HEK293 (cell line): ENCODE results near the gene BCAS3.

Experiments
- CTCF ChIA-PET: fragments of 350-600 bp; formaldehyde crosslinking; extraction: SDS; loops from one replicate; lab custom pipeline; 2021; ENCODE audit warnings: antibody characterized with exemption; lab: Yijun Ruan, JAX
- POLR2A ChIA-PET: fragments of 300-600 bp; formaldehyde crosslinking; extraction: SDS; loops from one replicate; lab custom pipeline; 2020; ENCODE audit warnings: antibody characterized with exemption, inconsistent platforms; lab: Yijun Ruan, JAX
- H3K27ac ChIP-seq: fragments of 200-500 bp; sonication (Bioruptor generic); 2 replicates; pipeline ENCODE4 v1.5.1; 2014; ENCODE audit warnings: low read depth, low read length, control low read depth, inconsistent platforms; ENCODE audit errors: extremely low read depth
- H3K36me3 ChIP-seq, 2 experiments: fragments of 200-500 bp in 1 of 2; sonication (Bioruptor generic) in 1 of 2; 1 replicate in 1 of 2; 2 replicates in 1 of 2; pipeline ENCODE4 v1.5.1; 2014 to 2017; ENCODE audit warnings: inconsistent platforms in 2 of 2, low read length in 2 of 2; ENCODE audit not compliant: control insufficient read depth in 2 of 2, insufficient read depth in 1 of 2
- H3K4me1 ChIP-seq: fragments of 200-500 bp; sonication (Bioruptor generic); 2 replicates; pipeline ENCODE4 v1.5.1; 2014; ENCODE audit warnings: mild to moderate bottlenecking, low read length, inconsistent platforms; ENCODE audit not compliant: control insufficient read depth, insufficient read depth
- H3K4me3 ChIP-seq: 2 replicates; pipeline ENCODE4 v1.5.1; 2011; ENCODE audit warnings: low read depth, mild to moderate bottlenecking, control low read depth, low read length, moderate library complexity
- H3K9me3 ChIP-seq: fragments of 200-500 bp; sonication (Bioruptor generic); 2 replicates; pipeline ENCODE4 v1.5.1; 2014; ENCODE audit warnings: low read depth, low read length, inconsistent platforms; ENCODE audit not compliant: control insufficient read depth, insufficient read depth
- GLI4 ChIP-seq: fragments of 450-650 bp; formaldehyde crosslinking; IDR thresholded peaks from 2 replicates; pipeline ENCODE4 v1.5.1; 2016; ENCODE audit warnings: missing biosample characterization, missing genetic modification characterization
- OSR2 ChIP-seq: fragments of 450-650 bp; formaldehyde crosslinking; IDR thresholded peaks from 2 replicates; pipeline ENCODE4 v1.5.1; 2016; ENCODE audit warnings: missing biosample characterization, missing genetic modification characterization
- SETDB1 ChIP-seq: IDR thresholded peaks from one replicate; pipeline ENCODE4 v1.6.1; 2017; ENCODE audit warnings: mild to moderate bottlenecking, low read length, moderate library complexity, mixed read lengths; ENCODE audit not compliant: insufficient read length
- SP3 ChIP-seq: fragments of 450-650 bp; formaldehyde crosslinking; IDR thresholded peaks from 2 replicates; pipeline ENCODE4 v1.5.1; 2016; ENCODE audit warnings: missing biosample characterization, missing genetic modification characterization
- TRIM28 ChIP-seq: IDR thresholded peaks from 2 replicates; pipeline ENCODE4 v1.6.1; 2011; ENCODE audit warnings: low read length, control low read depth, borderline replicate concordance
- ZNF132 ChIP-seq: fragments of 450-650 bp; formaldehyde crosslinking; IDR thresholded peaks from 2 replicates; pipeline ENCODE4 v1.5.1; 2017; ENCODE audit warnings: missing biosample characterization, missing genetic modification characterization, borderline replicate concordance
- ZNF221 ChIP-seq: fragments of 450-650 bp; formaldehyde crosslinking; IDR thresholded peaks from 2 replicates; pipeline ENCODE4 v1.5.1; 2017; ENCODE audit warnings: missing biosample characterization, missing genetic modification characterization, borderline replicate concordance
- ZNF324 ChIP-seq: fragments of 450-650 bp; formaldehyde crosslinking; IDR thresholded peaks from 2 replicates; pipeline ENCODE4 v1.5.1; 2016; ENCODE audit warnings: missing biosample characterization, missing genetic modification characterization
- ZNF341 ChIP-seq: fragments of 450-650 bp; formaldehyde crosslinking; IDR thresholded peaks from 2 replicates; pipeline ENCODE4; 2016; ENCODE audit warnings: low read depth, missing biosample characterization, missing genetic modification characterization
- ZNF354C ChIP-seq: fragments of 450-650 bp; formaldehyde crosslinking; IDR thresholded peaks from 2 replicates; pipeline ENCODE4 v1.5.1; 2016; ENCODE audit warnings: missing biosample characterization, missing genetic modification characterization, low read depth, borderline replicate concordance
- ZNF433 ChIP-seq: fragments of 450-650 bp; formaldehyde crosslinking; IDR thresholded peaks from 2 replicates; pipeline ENCODE4 v1.5.1; 2016; ENCODE audit warnings: missing biosample characterization, missing genetic modification characterization, low read depth
- ZNF473 ChIP-seq: fragments of 450-650 bp; formaldehyde crosslinking; IDR thresholded peaks from 2 replicates; pipeline ENCODE4 v1.5.1; 2017; ENCODE audit warnings: missing biosample characterization, missing genetic modification characterization
- ZNF521 ChIP-seq: fragments of 450-650 bp; formaldehyde crosslinking; IDR thresholded peaks from 2 replicates; pipeline ENCODE4 v1.5.1; 2017; ENCODE audit warnings: missing biosample characterization, mild to moderate bottlenecking, missing genetic modification characterization
- ZNF560 ChIP-seq: fragments of 450-650 bp; formaldehyde crosslinking; IDR thresholded peaks from 2 replicates; pipeline ENCODE4 v1.5.1; 2017; ENCODE audit warnings: missing biosample characterization, missing genetic modification characterization, borderline replicate concordance
- ZNF600 ChIP-seq: fragments of 450-650 bp; formaldehyde crosslinking; IDR thresholded peaks from 2 replicates; pipeline ENCODE4 v1.5.1; 2016; ENCODE audit warnings: missing biosample characterization, missing genetic modification characterization
- ZNF621 ChIP-seq: fragments of 450-650 bp; formaldehyde crosslinking; IDR thresholded peaks from 2 replicates; pipeline ENCODE4 v1.5.1; 2017; ENCODE audit warnings: missing biosample characterization, missing genetic modification characterization
- ZNF624 ChIP-seq: fragments of 450-650 bp; formaldehyde crosslinking; IDR thresholded peaks from 2 replicates; pipeline ENCODE4 v1.5.1; 2017; ENCODE audit warnings: missing biosample characterization, missing genetic modification characterization
- ZNF654 ChIP-seq: fragments of 450-650 bp; formaldehyde crosslinking; IDR thresholded peaks from 2 replicates; pipeline ENCODE4 v1.5.1; 2016; ENCODE audit warnings: low read depth, missing biosample characterization, missing genetic modification characterization
- ZSCAN18 ChIP-seq: fragments of 450-650 bp; formaldehyde crosslinking; IDR thresholded peaks from 2 replicates; pipeline ENCODE4 v1.5.1; 2016; ENCODE audit warnings: missing biosample characterization, missing genetic modification characterization
- TF ChIP-seq, protein P1 (sequence below): fragments of 450-650 bp; formaldehyde crosslinking; IDR thresholded peaks from 2 replicates; pipeline ENCODE4 v1.5.1; 2016; ENCODE audit warnings: missing biosample characterization, missing genetic modification characterization

The BCAS3 gene

DNA sequence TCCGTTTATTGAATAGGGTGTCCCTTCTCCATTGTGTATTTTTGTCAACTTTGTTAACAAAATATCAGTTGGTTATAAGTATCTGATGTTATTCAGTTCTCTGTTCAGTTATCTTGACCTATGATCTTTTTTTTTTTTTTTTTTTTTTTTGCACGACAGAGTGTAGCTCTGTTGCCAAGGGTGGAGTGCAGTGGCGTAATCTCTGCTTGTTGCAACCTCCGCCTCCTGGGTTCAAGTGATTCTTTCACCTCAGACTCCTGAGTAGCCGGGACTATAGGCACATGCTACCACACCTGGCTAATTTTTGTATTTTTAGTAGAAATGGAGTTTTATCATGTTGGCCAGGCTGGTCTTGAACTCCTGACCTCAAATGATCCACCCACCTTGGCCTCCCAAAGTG is 215.8 kb downstream of the BCAS3 start (continued):
- TF ChIP-seq ZNF624 (tag by site-specific recombination) = no peak
- TF ChIP-seq ZNF621 (tag by site-specific recombination) = no peak
- TF ChIP-seq ZNF560 = no peak
- no peak for TF ChIP-seq ZNF324 (tag by site-specific recombination)

GRCh38 chr17:60896996-60897395 is 219.3 kb downstream of the BCAS3 start:
- H3K4me1 ChIP-seq = peaks cover 4% of the 10 kb centered on the region; the same call in 1 of the 2 replicates
- TF ChIP-seq SETDB1 (peak; percentile 98), TRIM28 (peak; percentile 88), ZNF473 (no peak)
- H3K9me3 ChIP-seq = no peaks in the 10 kb centered on the region
- H3K4me3 ChIP-seq = no peak overlapping the region
- ChIA-PET POLR2A (no interaction called here), CTCF (interaction anchor here (0.6 kb wide), 1 partner anchor 677 kb away, joined by 3 read pairs; no protein-coding TSS in a partner anchor)
- H3K27ac ChIP-seq = no peak overlapping the region
- peaks cover 0 to 3% of the 10 kb centered on the region in 2 experiments; a peak in 2 of 3 replicates for H3K36me3 ChIP-seq

DNA sequence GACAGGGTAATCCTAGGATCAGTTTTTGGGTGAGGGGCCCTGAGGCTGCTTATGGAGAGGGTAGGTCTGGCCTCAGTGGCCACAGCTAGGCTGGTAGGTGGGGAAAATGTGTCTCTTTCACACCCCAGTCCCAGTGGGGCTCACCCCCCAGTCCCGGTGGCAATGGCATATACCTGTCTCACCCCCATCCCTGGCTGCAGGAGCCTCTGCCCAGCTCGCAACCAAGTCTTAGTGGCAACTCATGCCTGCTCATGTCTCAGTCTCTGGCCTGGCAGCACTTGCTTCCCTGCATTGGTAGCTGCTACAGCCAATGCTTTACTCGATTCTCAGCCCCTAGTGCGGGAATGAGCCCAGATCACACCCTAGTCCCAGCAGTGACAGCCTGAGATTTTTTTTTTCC is 221.5 kb downstream of the BCAS3 start:
- Histone ChIP-seq H3K4me1 (peaks cover 4% of the 10 kb centered on the region; the same call in 1 of the 2 replicates), H3K27ac (no peak overlapping the region)
- POLR2A ChIA-PET = no interaction called here
- TF ChIP-seq OSR2 (tag by site-specific recombination) (no peak), ZNF654 (tag by site-specific recombination) (no peak), ZNF521 (tag by site-specific recombination) (no peak), GLI4 (no peak), ZSCAN18 (tag by site-specific recombination) (no peak), SP3 (tag by site-specific recombination) (no peak), ZNF433 (tag by site-specific recombination) (no peak), ZNF221 (tag by site-specific recombination) (no peak), ZNF132 (tag by site-specific recombination) (no peak), ZNF600 (tag by site-specific recombination) (no peak), ZNF341 (tag by site-specific recombination) (no peak), ZNF354C (tag by site-specific recombination) (no peak)
- TF ChIP-seq, protein P1, sequence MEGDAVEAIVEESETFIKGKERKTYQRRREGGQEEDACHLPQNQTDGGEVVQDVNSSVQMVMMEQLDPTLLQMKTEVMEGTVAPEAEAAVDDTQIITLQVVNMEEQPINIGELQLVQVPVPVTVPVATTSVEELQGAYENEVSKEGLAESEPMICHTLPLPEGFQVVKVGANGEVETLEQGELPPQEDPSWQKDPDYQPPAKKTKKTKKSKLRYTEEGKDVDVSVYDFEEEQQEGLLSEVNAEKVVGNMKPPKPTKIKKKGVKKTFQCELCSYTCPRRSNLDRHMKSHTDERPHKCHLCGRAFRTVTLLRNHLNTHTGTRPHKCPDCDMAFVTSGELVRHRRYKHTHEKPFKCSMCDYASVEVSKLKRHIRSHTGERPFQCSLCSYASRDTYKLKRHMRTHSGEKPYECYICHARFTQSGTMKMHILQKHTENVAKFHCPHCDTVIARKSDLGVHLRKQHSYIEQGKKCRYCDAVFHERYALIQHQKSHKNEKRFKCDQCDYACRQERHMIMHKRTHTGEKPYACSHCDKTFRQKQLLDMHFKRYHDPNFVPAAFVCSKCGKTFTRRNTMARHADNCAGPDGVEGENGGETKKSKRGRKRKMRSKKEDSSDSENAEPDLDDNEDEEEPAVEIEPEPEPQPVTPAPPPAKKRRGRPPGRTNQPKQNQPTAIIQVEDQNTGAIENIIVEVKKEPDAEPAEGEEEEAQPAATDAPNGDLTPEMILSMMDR (tag by site-specific recombination) = no peak
- TF ChIP-seq, all 188 proteins: peak for 0
- CTCF ChIA-PET = no interaction called here
- H3K9me3 ChIP-seq = no peaks in the 10 kb centered on the region
- no peak overlapping the region for H3K4me3 ChIP-seq
- peaks cover 0 to 3% of the 10 kb centered on the region in 2 experiments for H3K36me3 ChIP-seq
